Activated naive CD8-positive, alpha-beta T cell treated with anti-CD3 and anti-CD28 coated beads, Interleukin-2, amount 50 U/mL, for 24 hours (primary cell): Measurements from ENCODE around the gene CD274.
"Not testable (repeated sequence)": the region's sequence is repeated elsewhere in the genome, so short reads cannot be mapped to it uniquely, and the experiment has no call there.

Source experiments
- ATAC-seq: fragments of 150-1000 bp; cut with Tn5 transposase; one replicate; pipeline ENCODE4 v1.10.0; 2021
- DNase-seq: peaks from one replicate; pipeline ENCODE4 v3.0.0; 2021
- H3K27ac Mint-ChIP-seq: one replicate; pipeline ENCODE4 v1.8.0; 2021; ENCODE audit warnings: mild to moderate bottlenecking, mixed read lengths
- H3K27me3 Mint-ChIP-seq: one replicate; pipeline ENCODE4 v1.8.0; 2021; ENCODE audit warnings: mixed read lengths
- H3K36me3 Mint-ChIP-seq: one replicate; pipeline ENCODE4 v1.8.0; 2021; ENCODE audit warnings: low read depth, mixed read lengths
- H3K4me1 Mint-ChIP-seq: one replicate; pipeline ENCODE4 v1.8.0; 2021; ENCODE audit warnings: mixed read lengths
- H3K4me3 Mint-ChIP-seq: one replicate; pipeline ENCODE4 v1.8.0; 2021; ENCODE audit warnings: mild to moderate bottlenecking, moderate library complexity, mixed read lengths
- H3K9me3 Mint-ChIP-seq: one replicate; pipeline ENCODE4 v1.8.0; 2021; ENCODE audit warnings: mixed read lengths

Gene CD274

GRCh38 chr9:5432890-5433289 lies 17.5 kb upstream of the CD274 start:
- H3K9me3 Mint-ChIP-seq, DNase-seq, ATAC-seq, H3K27me3 Mint-ChIP-seq, H3K4me3 Mint-ChIP-seq, H3K27ac Mint-ChIP-seq: not testable (repeated sequence)
- Mint-ChIP-seq H3K4me1 (peaks cover 26% of the 10 kb centered on the region), H3K36me3 (peaks cover 30% of the 10 kb centered on the region)

- not testable (repeated sequence) for H3K4me3 Mint-ChIP-seq, H3K27me3 Mint-ChIP-seq, H3K27ac Mint-ChIP-seq, H3K9me3 Mint-ChIP-seq, ATAC-seq, DNase-seq
- Mint-ChIP-seq H3K36me3 (peaks cover 30% of the 10 kb centered on the region), H3K4me1 (peaks cover 30% of the 10 kb centered on the region)
Observed at GRCh38 chr9:5433328-5433727, 17.0 kb upstream of the CD274 start.

- Mint-ChIP-seq H3K4me1 (peaks cover 38% of the 10 kb centered on the region), H3K36me3 (peaks cover 30% of the 10 kb centered on the region)
- ATAC-seq, H3K27ac Mint-ChIP-seq, H3K9me3 Mint-ChIP-seq, H3K4me3 Mint-ChIP-seq, H3K27me3 Mint-ChIP-seq, DNase-seq: not testable (repeated sequence)
Observed at GRCh38 chr9:5433841-5434810, 16.2 kb upstream of the CD274 start.

GRCh38 chr9:5435912-5436311 lies 14.4 kb upstream of the CD274 start:
- Mint-ChIP-seq H3K27me3 (no peaks in the 10 kb centered on the region), H3K4me1 (peaks cover 53% of the 10 kb centered on the region), H3K27ac (no peak overlapping the region), H3K4me3 (peak overlapping the region; percentile 98), H3K9me3 (no peaks in the 10 kb centered on the region), H3K36me3 (peaks cover 30% of the 10 kb centered on the region)
- ATAC-seq (peak; percentile 5), DNase-seq (no peak)

GRCh38 chr9:5436441-5436840 lies 13.9 kb upstream of the CD274 start:
- peak overlapping the region; percentile 98 for H3K4me3 Mint-ChIP-seq

GRCh38 chr9:5437254-5438216 lies 12.8 kb upstream of the CD274 start, which contains the start of gene PLGRKT:
TSS of gene PLGRKT (minus strand) at chr9:5437925. CDS start at chr9:5431977, 5,948 bp downstream.
- Mint-ChIP-seq H3K27ac (peak within 1 kb of the TSS; percentile 98), H3K36me3 (peaks cover 23% of the 10 kb centered on the region), H3K9me3 (no peaks in the 10 kb centered on the region), H3K27me3 (no peaks in the 10 kb centered on the region), H3K4me1 (peaks cover 59% of the 10 kb centered on the region), H3K4me3 (peak within 1 kb of the TSS; percentile 98)
- DNase-seq (peak; percentile 88), ATAC-seq (peak; percentile 93)

More at GRCh38 chr9:5436441-5436840, 13.9 kb upstream of the CD274 start:
- peaks cover 30% of the 10 kb centered on the region for H3K36me3 Mint-ChIP-seq
- ATAC-seq (no peak), DNase-seq (no peak)
- H3K27ac Mint-ChIP-seq = peak overlapping the region; percentile 98
- H3K4me1 Mint-ChIP-seq = peaks cover 58% of the 10 kb centered on the region
- no peaks in the 10 kb centered on the region for H3K9me3 Mint-ChIP-seq
- no peaks in the 10 kb centered on the region for H3K27me3 Mint-ChIP-seq

- H3K27ac Mint-ChIP-seq = peak overlapping the region; percentile 98
- H3K27me3 Mint-ChIP-seq = no peaks in the 10 kb centered on the region
- H3K4me3 Mint-ChIP-seq = peak overlapping the region; percentile 98
- ATAC-seq = peak; percentile 68
- H3K36me3 Mint-ChIP-seq = peaks cover 23% of the 10 kb centered on the region
- no peaks in the 10 kb centered on the region for H3K9me3 Mint-ChIP-seq
- DNase-seq = peak; percentile 73
- H3K4me1 Mint-ChIP-seq = peaks cover 61% of the 10 kb centered on the region
Observed at GRCh38 chr9:5438301-5439162, 11.8 kb upstream of the CD274 start.

- DNase-seq (no peak), ATAC-seq (no peak)
- no peak overlapping the region for H3K27ac Mint-ChIP-seq
- no peak overlapping the region for H3K4me3 Mint-ChIP-seq
- no peaks in the 10 kb centered on the region for H3K27me3 Mint-ChIP-seq
- peaks cover 4% of the 10 kb centered on the region for H3K9me3 Mint-ChIP-seq
- peaks cover 63% of the 10 kb centered on the region for H3K4me1 Mint-ChIP-seq
- peaks cover 14% of the 10 kb centered on the region for H3K36me3 Mint-ChIP-seq
Observed at GRCh38 chr9:5440426-5440825, 9.9 kb upstream of the CD274 start.

GRCh38 chr9:5441043-5441442 lies 9.3 kb upstream of the CD274 start:
- Mint-ChIP-seq H3K4me3 (no peak overlapping the region), H3K9me3 (peaks cover 4% of the 10 kb centered on the region), H3K27me3 (no peaks in the 10 kb centered on the region), H3K27ac (no peak overlapping the region), H3K36me3 (peaks cover 11% of the 10 kb centered on the region), H3K4me1 (peaks cover 62% of the 10 kb centered on the region)
- peak; percentile 15 for ATAC-seq
- no peak for DNase-seq

GRCh38 chr9:5442400-5443011 lies 7.8 kb upstream of the CD274 start:
- Mint-ChIP-seq H3K9me3 (peaks cover 8% of the 10 kb centered on the region), H3K4me1 (peaks cover 63% of the 10 kb centered on the region), H3K27me3 (no peaks in the 10 kb centered on the region), H3K36me3 (no peaks in the 10 kb centered on the region), H3K27ac (no peak overlapping the region), H3K4me3 (no peak overlapping the region)
- ATAC-seq (no peak), DNase-seq (peak; percentile 41)

GRCh38 chr9:5443850-5444249 lies 6.5 kb upstream of the CD274 start:
- no peak for ATAC-seq
- Mint-ChIP-seq H3K27ac (peak overlapping the region; percentile 2), H3K27me3 (no peaks in the 10 kb centered on the region), H3K4me1 (peaks cover 65% of the 10 kb centered on the region), H3K36me3 (no peaks in the 10 kb centered on the region), H3K9me3 (peaks cover 8% of the 10 kb centered on the region), H3K4me3 (no peak overlapping the region)
- DNase-seq = no peak

GRCh38 chr9:5445096-5445495 lies 5.2 kb upstream of the CD274 start:
- not testable (repeated sequence) for H3K27ac Mint-ChIP-seq, H3K36me3 Mint-ChIP-seq, DNase-seq, ATAC-seq, H3K27me3 Mint-ChIP-seq, H3K4me3 Mint-ChIP-seq, H3K9me3 Mint-ChIP-seq
- H3K4me1 Mint-ChIP-seq = peaks cover 68% of the 10 kb centered on the region

GRCh38 chr9:5445886-5446285 lies 4.5 kb upstream of the CD274 start:
- DNase-seq (no peak), ATAC-seq (no peak)
- no peaks in the 10 kb centered on the region for H3K36me3 Mint-ChIP-seq
- H3K4me1 Mint-ChIP-seq = peaks cover 61% of the 10 kb centered on the region
- peaks cover 8% of the 10 kb centered on the region for H3K9me3 Mint-ChIP-seq
- no peak overlapping the region for H3K27ac Mint-ChIP-seq
- H3K4me3 Mint-ChIP-seq = no peak overlapping the region
- H3K27me3 Mint-ChIP-seq = no peaks in the 10 kb centered on the region
